Large intestine (tissue), 3 donors: ENCODE results near the gene TTYH3. TPM values are rescaled to one million over a fixed set of nuclear protein-coding genes. Genes with fewer than 3 reads are reported as not detected.
A peak's percentile ranks its signal among the peaks of the same experiment; 100 is the strongest.

Experiments
- DNase-seq, 2 donors: peaks; one replicate each; pipeline versions ENCODE4 v3.0.0 to v3.0.0-alpha.2; 2013
- H3K27ac ChIP-seq: one replicate; pipeline ENCODE4 v1.5.1; 2013; ENCODE audit warnings: low read length
- H3K27me3 ChIP-seq: 2 replicates; pipeline ENCODE4 v1.6.1; 2013; ENCODE audit warnings: low read length; ENCODE audit not compliant: control insufficient read depth, insufficient read depth
- H3K36me3 ChIP-seq: 2 replicates; pipeline ENCODE4 v1.6.1; 2013; ENCODE audit warnings: low read length; ENCODE audit not compliant: control insufficient read depth, insufficient read depth
- H3K4me1 ChIP-seq: one replicate; pipeline ENCODE4 v1.6.1; 2013; ENCODE audit warnings: low read length; ENCODE audit not compliant: control insufficient read depth, insufficient read depth
- H3K4me3 ChIP-seq: one replicate; pipeline ENCODE4 v1.5.1; 2013; ENCODE audit warnings: low read length
- H3K9me3 ChIP-seq: one replicate; pipeline ENCODE4 v1.6.1; 2013; ENCODE audit warnings: mild to moderate bottlenecking, low read depth, low read length, moderate library complexity; ENCODE audit not compliant: control insufficient read depth
- WGBS: methylation state at CpG from one replicate; pipeline ENCODE4 v1.1.5; 2013; ENCODE audit warnings: low lambda C conversion rate; ENCODE audit not compliant: insufficient coverage; 5-methylcytosine and 5-hydroxymethylcytosine counted together
- polyA plus RNA-seq: library from polyadenylated mRNA; unstranded; fragments of 120-200 nt; gene quantifications from one replicate; pipeline ENCODE4 v1.2.1, GENCODE V29; 2013

TTYH3 gene
- polyA plus RNA-seq, 1 donor: 152 TPM

DNA sequence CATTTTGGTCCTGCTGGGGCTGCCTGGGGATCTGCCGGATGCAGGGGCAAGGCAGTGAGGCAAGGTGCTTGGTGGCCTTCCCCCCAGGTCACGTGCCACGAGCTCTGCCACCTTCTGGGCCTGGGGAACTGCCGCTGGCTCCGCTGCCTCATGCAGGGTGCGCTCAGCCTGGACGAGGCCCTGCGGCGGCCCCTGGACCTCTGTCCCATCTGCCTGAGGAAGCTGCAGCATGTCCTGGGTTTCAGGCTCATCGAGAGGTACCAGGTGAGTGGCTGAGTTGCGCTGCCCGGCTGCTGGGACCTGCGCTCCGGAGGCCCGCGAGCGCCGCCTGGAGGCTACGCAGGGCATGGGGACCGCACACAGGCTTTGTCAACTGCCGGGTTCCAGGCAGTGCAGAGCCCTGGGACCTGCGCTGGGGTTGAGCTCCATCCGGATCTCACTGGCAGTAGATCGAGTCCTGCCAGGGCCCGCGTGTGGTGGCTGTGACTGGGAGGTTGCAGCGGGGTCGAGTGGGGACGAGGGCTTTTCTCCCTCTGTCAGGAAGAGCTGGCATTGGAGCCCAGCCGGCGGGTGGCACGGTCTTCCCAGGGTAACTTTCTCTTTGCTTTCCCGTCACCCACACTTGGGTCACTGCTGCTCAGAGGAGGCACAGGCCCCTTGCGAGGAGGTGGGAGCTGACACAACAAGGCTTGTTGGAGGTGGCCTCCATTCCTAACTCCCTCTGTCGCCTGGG lies 77.9 kb downstream of the TTYH3 start:
- peaks cover 4% of the 10 kb centered on the region for H3K36me3 ChIP-seq
- WGBS: no CpG with 5 or more reads among the region's 35 CpGs
- no peaks in the 10 kb centered on the region for H3K27me3 ChIP-seq
- no peak overlapping the region for H3K4me3 ChIP-seq
- DNase-seq: peak; percentile 72 to 74
- peaks cover 3% of the 10 kb centered on the region for H3K9me3 ChIP-seq
- H3K27ac ChIP-seq: no peak overlapping the region
- H3K4me1 ChIP-seq: no peaks in the 10 kb centered on the region

- WGBS: no CpG with 5 or more reads among the region's 11 CpGs
- Histone ChIP-seq H3K27ac (no peak overlapping the region), H3K36me3 (peaks cover 6% of the 10 kb centered on the region), H3K9me3 (peaks cover 3% of the 10 kb centered on the region), H3K4me3 (no peak overlapping the region), H3K4me1 (peaks cover under 1% of the 10 kb centered on the region), H3K27me3 (no peaks in the 10 kb centered on the region)
- no peak for DNase-seq
These were observed 78.5 kb downstream of the TTYH3 start for GRCh38 chr7:2710286-2710655.

DNA sequence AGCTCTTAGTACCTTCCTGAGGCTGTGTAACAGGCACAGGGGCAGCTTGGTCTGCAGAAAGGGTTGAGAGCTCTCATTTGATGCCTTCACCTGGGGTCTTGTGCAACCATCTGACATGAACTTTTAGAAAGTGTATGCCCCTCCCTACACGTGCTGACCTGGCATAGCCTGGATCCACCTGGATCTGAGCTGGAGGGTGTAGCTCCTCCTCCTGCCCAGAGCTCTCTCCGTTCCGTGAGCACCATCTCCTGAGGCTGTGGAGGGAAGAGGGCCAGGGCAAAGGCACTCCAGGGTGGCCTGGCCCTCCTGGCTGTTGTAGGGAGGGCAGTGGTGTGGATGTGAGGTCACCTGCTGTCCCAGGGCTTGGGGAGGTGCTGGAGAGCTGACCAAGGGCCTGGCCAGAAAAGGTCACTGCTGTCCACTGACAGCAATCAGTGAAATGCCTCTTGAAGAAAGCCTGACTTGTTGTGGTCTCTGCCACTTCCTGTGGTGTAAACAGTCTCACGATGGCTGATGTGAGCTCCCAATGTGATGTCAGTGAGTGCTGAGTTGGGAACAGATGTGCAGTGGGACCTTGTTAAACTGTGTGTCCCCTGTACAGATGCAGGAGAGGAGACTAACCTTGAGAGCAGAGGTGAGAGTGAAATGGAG lies 79.2 kb downstream of the TTYH3 start:
- no peak for DNase-seq
- Histone ChIP-seq H3K36me3 (peaks cover 6% of the 10 kb centered on the region), H3K4me1 (peaks cover 8% of the 10 kb centered on the region), H3K4me3 (no peak overlapping the region), H3K9me3 (peaks cover 3% of the 10 kb centered on the region), H3K27ac (no peak overlapping the region), H3K27me3 (no peaks in the 10 kb centered on the region)
- no CpG with 5 or more reads among the region's 4 CpGs for WGBS

- Histone ChIP-seq H3K36me3 (peaks cover 6% of the 10 kb centered on the region), H3K27ac (no peak overlapping the region), H3K4me1 (peaks cover 18% of the 10 kb centered on the region), H3K27me3 (no peaks in the 10 kb centered on the region), H3K4me3 (no peak overlapping the region), H3K9me3 (peaks cover 3% of the 10 kb centered on the region)
- DNase-seq: no peak
- WGBS: no CpG with 5 or more reads among the region's 25 CpGs
These were observed 80.3 kb downstream of the TTYH3 start for GRCh38 chr7:2711895-2712675.

- Histone ChIP-seq H3K27me3 (no peaks in the 10 kb centered on the region), H3K4me3 (no peak overlapping the region), H3K36me3 (peaks cover 8% of the 10 kb centered on the region), H3K4me1 (peaks cover 31% of the 10 kb centered on the region), H3K9me3 (peaks cover 3% of the 10 kb centered on the region), H3K27ac (no peak overlapping the region)
- peak in 1 of 2 donors; percentile 26 for DNase-seq
- no CpG with 5 or more reads among the region's 13 CpGs for WGBS
These were observed 81.6 kb downstream of the TTYH3 start for GRCh38 chr7:2713370-2713769.

GRCh38 chr7:2713978-2714377 lies 82.2 kb downstream of the TTYH3 start:
- no peak for DNase-seq
- Histone ChIP-seq H3K4me1 (peaks cover 31% of the 10 kb centered on the region), H3K4me3 (no peak overlapping the region), H3K27me3 (no peaks in the 10 kb centered on the region), H3K9me3 (peaks cover 3% of the 10 kb centered on the region), H3K27ac (no peak overlapping the region), H3K36me3 (peaks cover 11% of the 10 kb centered on the region)
- no CpG with 5 or more reads among the region's 12 CpGs for WGBS

Other genes starting within 250 kb of the TTYH3 start
- gene CHST12, start 228.4 kb upstream of the TTYH3 start, polyA plus RNA-seq: 10.9 TPM
- not detected for gene GRIFIN, start 155.6 kb upstream of the TTYH3 start, polyA plus RNA-seq
- gene LFNG, start 112.2 kb upstream of the TTYH3 start, polyA plus RNA-seq: 27.3 TPM
- 27.1 TPM for gene BRAT1, start 76.5 kb upstream of the TTYH3 start, polyA plus RNA-seq
- 15.3 TPM for gene IQCE, start 73.0 kb upstream of the TTYH3 start, polyA plus RNA-seq
- gene AMZ1, start 56.2 kb downstream of the TTYH3 start, polyA plus RNA-seq: 0.34 TPM
- gene GNA12, start 212.3 kb downstream of the TTYH3 start, polyA plus RNA-seq: 26.7 TPM